ENCODE results near the gene HHEX.

Gene HHEX

GRCh38 chr10:92688573-92688926, 1.2 kb upstream of the HHEX start:
- H3K4me3 ChIP-seq (ENCODE audit: control insufficient read depth, low read depth, low read length), result no peak overlapping the region
- no peak for DNase-seq (ENCODE audit: low read depth)
- TF ChIP-seq CTCF (conservative IDR thresholded peaks at IDR 0.05; ENCODE audit: control insufficient read depth, insufficient read depth, low read depth, low read length), result no peak

GRCh38 chr10:92688927-92689662, 660 bp upstream of the HHEX start:
- no peak for DNase-seq (ENCODE audit: low read depth)
- TF ChIP-seq CTCF (conservative IDR thresholded peaks at IDR 0.05; ENCODE audit: control insufficient read depth, insufficient read depth, low read depth, low read length), result no peak
- H3K4me3 ChIP-seq (ENCODE audit: control insufficient read depth, low read depth, low read length), result peak overlapping the region; percentile 33

- H3K4me3 ChIP-seq (ENCODE audit: control insufficient read depth, low read depth, low read length), result peak overlapping the region; percentile 34
- DNase-seq (ENCODE audit: low read depth), result peak; percentile 45
- no peak for TF ChIP-seq CTCF (conservative IDR thresholded peaks at IDR 0.05; ENCODE audit: control insufficient read depth, insufficient read depth, low read depth, low read length)
Observed at GRCh38 chr10:92690211-92690914, 608 bp downstream of the HHEX start.

GRCh38 chr10:92690915-92691590, 1.3 kb downstream of the HHEX start:
- no peak overlapping the region for H3K4me3 ChIP-seq (ENCODE audit: control insufficient read depth, low read depth, low read length)
- DNase-seq (ENCODE audit: low read depth), result no peak
- no peak for TF ChIP-seq CTCF (conservative IDR thresholded peaks at IDR 0.05; ENCODE audit: control insufficient read depth, insufficient read depth, low read depth, low read length)

GRCh38 chr10:92691591-92692079, 1.9 kb downstream of the HHEX start:
- H3K4me3 ChIP-seq (ENCODE audit: control insufficient read depth, low read depth, low read length), result no peak overlapping the region
- no peak for DNase-seq (ENCODE audit: low read depth)
- no peak for TF ChIP-seq CTCF (conservative IDR thresholded peaks at IDR 0.05; ENCODE audit: control insufficient read depth, insufficient read depth, low read depth, low read length)

GRCh38 chr10:92692080-92692671, 2.4 kb downstream of the HHEX start:
- H3K4me3 ChIP-seq (ENCODE audit: control insufficient read depth, low read depth, low read length), result no peak overlapping the region
- DNase-seq (ENCODE audit: low read depth), result no peak
- TF ChIP-seq CTCF (conservative IDR thresholded peaks at IDR 0.05; ENCODE audit: control insufficient read depth, insufficient read depth, low read depth, low read length), result no peak

Data from fibroblast of mammary gland (primary cell).